ENCODE results near the gene GFPT1. TPM values are rescaled to one million over a fixed set of nuclear protein-coding genes. Genes with fewer than 3 reads are reported as not detected.

The GFPT1 gene
- total and polyA plus RNA-seq, 2 experiments from 2014 or later, result 60.8 to 62.0 TPM

- H3K4me1 Mint-ChIP-seq, result no peaks in the 10 kb centered on the region
- Histone ChIP-seq H3K79me2 (replicated peaks; ENCODE audit: insufficient read depth) (no peaks in the 10 kb centered on the region), H3K4me3 (no peak overlapping the region), H3F3A (replicated peaks; ENCODE audit: low read depth) (no peaks in the 10 kb centered on the region), H3K9me2 (ENCODE audit: insufficient read depth) (no peaks in the 10 kb centered on the region), H3K27me3 (ENCODE audit: insufficient read depth) (no peaks in the 10 kb centered on the region), H3K4me1 (ENCODE audit: insufficient read depth) (no peaks in the 10 kb centered on the region), H2AFZ (no peak overlapping the region), H3K27ac (ENCODE audit: low read depth) (no peak overlapping the region), H4K20me1 (replicated peaks; ENCODE audit: insufficient read depth) (no peaks in the 10 kb centered on the region), H3K36me3 (ENCODE audit: insufficient read depth) (peaks cover 13% of the 10 kb centered on the region), H3K4me2 (no peak overlapping the region)
- no peaks in the 10 kb centered on the region for H3K27me3 Mint-ChIP-seq (ENCODE audit: insufficient read depth, low read depth, poor library complexity)
- peaks cover 17% of the 10 kb centered on the region for H3K9me3 Mint-ChIP-seq
- no peak overlapping the region for H3K27ac Mint-ChIP-seq
- DNase-seq (ENCODE audit: low spot score) (no peak), ATAC-seq (no peak)
- no peak overlapping the region for H3K4me3 Mint-ChIP-seq
- TF ChIP-seq ZNF462 (CRISPR knock-in tag; IDR thresholded peaks at IDR 0.05), result no peak
- no peak for TF ChIP-seq ETS1 (IDR thresholded peaks at IDR 0.05)
- no peak for TF ChIP-seq EZH2phosphoT487 (IDR thresholded peaks at IDR 0.05; ENCODE audit: unreplicated experiment)
- TF ChIP-seq NANOG (IDR thresholded peaks at IDR 0.05; ENCODE audit: borderline replicate concordance), result no peak
- TF ChIP-seq ZNF331 (CRISPR knock-in tag; IDR thresholded peaks at IDR 0.05; ENCODE audit: low read depth), result no peak
- H3K36me3 Mint-ChIP-seq (ENCODE audit: low read depth), result peaks cover 53% of the 10 kb centered on the region
These were observed 18.3 kb upstream of the GFPT1 start for GRCh38 chr2:69405306-69405705.

GRCh38 chr2:69400121-69400520, 13.1 kb upstream of the GFPT1 start:
- no peaks in the 10 kb centered on the region for H3K9me2 ChIP-seq (ENCODE audit: insufficient read depth)
- H3K27ac ChIP-seq (ENCODE audit: low read depth), result no peak overlapping the region
- no peak for ATAC-seq
- H3K9me3 Mint-ChIP-seq, result peaks cover 13% of the 10 kb centered on the region
- no peak for DNase-seq (ENCODE audit: low spot score)
- no peaks in the 10 kb centered on the region for H3K79me2 ChIP-seq (replicated peaks; ENCODE audit: insufficient read depth)
- H3K36me3 Mint-ChIP-seq (ENCODE audit: low read depth), result peaks cover 44% of the 10 kb centered on the region
- H4K20me1 ChIP-seq (replicated peaks; ENCODE audit: insufficient read depth), result no peaks in the 10 kb centered on the region
- H3K4me2 ChIP-seq, result no peak overlapping the region
- H3F3A ChIP-seq (replicated peaks; ENCODE audit: low read depth), result no peaks in the 10 kb centered on the region
- no peak overlapping the region for H3K4me3 ChIP-seq
- H3K4me1 ChIP-seq (ENCODE audit: insufficient read depth), result no peaks in the 10 kb centered on the region
- H3K4me3 Mint-ChIP-seq, result no peak overlapping the region
- H3K4me1 Mint-ChIP-seq, result no peaks in the 10 kb centered on the region
- peaks cover 13% of the 10 kb centered on the region for H3K36me3 ChIP-seq (ENCODE audit: insufficient read depth)
- no peak overlapping the region for H2AFZ ChIP-seq
- H3K27ac Mint-ChIP-seq, result no peak overlapping the region
- H3K27me3 Mint-ChIP-seq (ENCODE audit: insufficient read depth, low read depth, poor library complexity), result no peaks in the 10 kb centered on the region
- no peaks in the 10 kb centered on the region for H3K27me3 ChIP-seq (ENCODE audit: insufficient read depth)
- no peak for TF ChIP-seq EZH2phosphoT487 (IDR thresholded peaks at IDR 0.05; ENCODE audit: unreplicated experiment)
- TF ChIP-seq ZNF331 (CRISPR knock-in tag; IDR thresholded peaks at IDR 0.05; ENCODE audit: low read depth), result no peak
- TF ChIP-seq POLR2AphosphoS5 (IDR thresholded peaks at IDR 0.05; ENCODE audit: low read depth), result no peak
- no peak for TF ChIP-seq JUNB (IDR thresholded peaks at IDR 0.05; ENCODE audit: unreplicated experiment)
- no peak for TF ChIP-seq EZH2 (IDR thresholded peaks at IDR 0.05; ENCODE audit: low read depth, unreplicated experiment)
- no peak for TF ChIP-seq ZNF114 (CRISPR knock-in tag; IDR thresholded peaks at IDR 0.05)
- TF ChIP-seq CTCF (conservative IDR thresholded peaks at IDR 0.05; ENCODE audit: low read depth in 2 of 2), result no peak
- TF ChIP-seq STAT1 (IDR thresholded peaks at IDR 0.05; ENCODE audit: unreplicated experiment), result no peak
- TF ChIP-seq CREB1 (CRISPR knock-in tag; IDR thresholded peaks at IDR 0.05; ENCODE audit: low read depth), result no peak

Data from GM23338 (cell line).